B cell (primary cell): ENCODE measurements around the gene KSR1.

ENCODE experiments used
- CTCF ChIP-seq: fragments of 200-600 bp; IDR thresholded peaks from one replicate; pipeline ENCODE4 v1.8.0; 2022; ENCODE audit warnings: antibody characterized with exemption, mild to moderate bottlenecking
- EZH2 ChIP-seq: IDR thresholded peaks from 2 replicates; pipeline ENCODE4 v1.6.1; 2012; ENCODE audit warnings: borderline replicate concordance, low read depth, mild to moderate bottlenecking, moderate library complexity, low read length; ENCODE audit not compliant: insufficient read depth, poor library complexity, severe bottlenecking

DNA sequence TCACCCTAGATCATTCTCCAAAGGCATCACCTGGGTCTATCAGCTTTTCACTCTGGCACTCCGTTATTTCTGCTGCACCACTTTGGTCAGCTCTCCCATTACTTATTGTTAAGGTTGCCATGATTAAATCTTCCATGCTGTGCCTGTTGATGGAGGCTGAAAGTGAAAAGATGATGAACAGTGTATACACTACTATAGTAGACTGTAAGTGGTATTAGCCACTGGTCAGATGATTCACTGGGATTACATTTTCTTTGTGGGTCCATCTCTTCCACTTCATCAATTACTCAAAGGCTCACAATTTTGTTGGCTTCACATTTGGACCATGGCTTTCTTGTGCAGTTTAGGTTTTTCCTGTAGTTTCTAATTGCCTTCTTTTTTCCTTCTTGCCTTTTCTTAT lies 158.9 kb downstream of the KSR1 start:
- TF ChIP-seq CTCF (no peak), EZH2 (no peak)
